NCI-H2196 treated with DMSO at 0.1 percent for 48 hours (cell line): ENCODE results near the gene SLF1.
A peak's percentile ranks its signal among the peaks of the same experiment; 100 is the strongest.
"Not testable (repeated sequence)": the region's sequence is repeated elsewhere in the genome, so short reads cannot be mapped to it uniquely, and the experiment has no call there.

Experiments used
- DNase-seq: peaks from one replicate; lab custom pipeline; 2025; ENCODE audit not compliant: unreplicated experiment; lab: John Stamatoyannopoulos, UW

SLF1 gene

GRCh38 chr5:94618493-94619328 lies at the start of gene SLF1, which contains the start of gene KIAA0825:
Gene SLF1 (plus strand): TSS chr5:94618669. CDS start chr5:94628811, 10,142 bp downstream.
Gene KIAA0825 (minus strand): TSS chr5:94618604. CDS start chr5:94537126, 81,478 bp downstream.
- peak; percentile 45 for DNase-seq

- DNase-seq: no peak
These were observed 47.1 kb upstream of the SLF1 start for GRCh38 chr5:94571415-94571814.

- not testable (repeated sequence) for DNase-seq
These were observed 45.1 kb upstream of the SLF1 start for GRCh38 chr5:94573349-94573748.

GRCh38 chr5:94575196-94575595 lies 43.3 kb upstream of the SLF1 start:
- no peak for DNase-seq

- DNase-seq: no peak
These were observed 40.8 kb upstream of the SLF1 start for GRCh38 chr5:94577466-94578245.

GRCh38 chr5:94595281-94595840 lies 23.1 kb upstream of the SLF1 start:
- no peak for DNase-seq

- no peak for DNase-seq
These were observed 4.9 kb upstream of the SLF1 start for GRCh38 chr5:94613583-94613982.

- no peak for DNase-seq
These were observed 4.2 kb upstream of the SLF1 start for GRCh38 chr5:94614156-94614805.

GRCh38 chr5:94615862-94616261 lies 2.6 kb upstream of the SLF1 start:
- DNase-seq: no peak

- DNase-seq: no peak
These were observed 408 bp upstream of the SLF1 start for GRCh38 chr5:94618029-94618492.

GRCh38 chr5:94620256-94620655 lies 1.8 kb downstream of the SLF1 start:
- DNase-seq: no peak

GRCh38 chr5:94621763-94622162 lies 3.3 kb downstream of the SLF1 start:
- DNase-seq: no peak

- DNase-seq: no peak
These were observed 4.5 kb downstream of the SLF1 start for GRCh38 chr5:94623011-94623410.

GRCh38 chr5:94623877-94624276 lies 5.4 kb downstream of the SLF1 start:
- no peak for DNase-seq

- no peak for DNase-seq
These were observed 8.7 kb downstream of the SLF1 start for GRCh38 chr5:94627191-94627590.

- DNase-seq: no peak
These were observed 13.6 kb downstream of the SLF1 start for GRCh38 chr5:94632024-94632423.

- DNase-seq: no peak
These were observed 21.7 kb downstream of the SLF1 start for GRCh38 chr5:94640176-94640575.

GRCh38 chr5:94645053-94645452 lies 26.6 kb downstream of the SLF1 start:
- DNase-seq: no peak

GRCh38 chr5:94646758-94647157 lies 28.3 kb downstream of the SLF1 start:
- DNase-seq: no peak

- no peak for DNase-seq
These were observed 31.4 kb downstream of the SLF1 start for GRCh38 chr5:94649874-94650273.

- no peak for DNase-seq
These were observed 39.8 kb downstream of the SLF1 start for GRCh38 chr5:94658272-94658671.
